Measurements from ENCODE around the gene ZAR1.

DNA sequence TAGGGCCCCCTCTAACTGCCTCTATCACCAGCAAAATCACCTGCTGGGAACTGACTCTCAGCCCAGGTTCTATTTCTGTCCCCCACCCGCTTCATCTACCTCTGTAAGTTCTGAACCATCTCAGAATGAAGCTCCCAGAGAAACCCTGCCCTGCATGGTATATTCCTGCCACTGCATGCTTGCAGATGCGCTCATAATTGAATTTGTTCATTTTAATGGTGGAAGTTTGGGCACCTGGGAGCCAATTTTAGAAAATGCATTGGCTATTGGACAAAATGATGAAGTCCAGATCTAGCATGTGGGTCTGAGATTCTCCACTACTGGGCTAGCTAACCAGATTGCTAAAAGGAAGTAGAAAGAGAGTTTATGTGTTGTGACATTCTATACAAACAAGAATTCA, 35.5 kb upstream of the ZAR1 start:
- TF ChIP-seq CTCF (IDR thresholded peaks at IDR 0.05; ENCODE audit: low read length) (no peak), EZH2 (optimal IDR thresholded peaks at IDR 0.05; ENCODE audit: low read depth, low read length) (no peak)

All from MM.1S (cell line).